Activated T-cell treated with anti-CD3 and anti-CD28 coated beads for 48 hours (primary cell): ENCODE results near the gene ROPN1.
"Not testable (repeated sequence)": the region's sequence is repeated elsewhere in the genome, so short reads cannot be mapped to it uniquely, and the experiment has no call there.

Experiments
- DNase-seq: peaks from one replicate; pipeline ENCODE4 v3.0.0-alpha.2; 2020; ENCODE audit warnings: low read depth

The ROPN1 gene

DNA sequence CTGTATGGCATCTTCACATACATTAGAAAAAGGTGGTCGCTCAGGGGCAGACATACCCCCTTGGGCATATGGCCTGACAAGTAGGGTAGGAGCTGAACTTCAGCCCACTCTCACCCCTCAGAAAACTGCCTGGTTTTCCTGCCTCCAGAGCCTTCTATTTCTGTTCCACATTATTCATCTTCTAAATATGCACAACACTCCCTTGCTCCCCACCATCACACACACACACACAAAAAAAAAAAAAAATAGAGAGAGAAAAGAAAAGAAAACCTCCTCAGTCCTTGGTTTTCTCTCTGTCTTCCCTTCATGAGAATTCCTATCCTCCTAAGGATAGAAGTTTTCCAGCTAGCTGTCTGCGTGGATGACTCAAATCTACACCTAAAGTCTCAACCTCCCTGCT lies 5.6 kb upstream of the ROPN1 start:
- no peak for DNase-seq

DNA sequence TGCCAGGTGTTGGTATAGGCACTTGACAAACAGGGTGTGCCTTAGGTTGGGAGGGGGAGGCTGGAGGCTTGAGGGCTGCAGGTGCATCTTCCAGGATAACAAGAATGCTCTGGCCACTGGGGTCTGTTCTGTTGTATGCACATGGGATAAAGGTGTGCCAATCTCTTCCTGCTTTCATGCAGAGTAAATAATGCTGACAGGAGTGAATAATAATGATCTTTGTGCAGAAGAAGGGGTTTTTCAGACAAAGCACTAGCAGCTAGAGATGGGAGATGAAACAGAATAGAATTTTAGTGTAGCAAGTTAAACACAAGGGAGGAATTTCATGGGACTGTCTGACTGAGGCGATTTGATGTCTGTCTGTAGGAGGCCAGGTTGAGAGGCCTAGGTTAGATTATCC lies 1.9 kb upstream of the ROPN1 start:
- DNase-seq: no peak

DNA sequence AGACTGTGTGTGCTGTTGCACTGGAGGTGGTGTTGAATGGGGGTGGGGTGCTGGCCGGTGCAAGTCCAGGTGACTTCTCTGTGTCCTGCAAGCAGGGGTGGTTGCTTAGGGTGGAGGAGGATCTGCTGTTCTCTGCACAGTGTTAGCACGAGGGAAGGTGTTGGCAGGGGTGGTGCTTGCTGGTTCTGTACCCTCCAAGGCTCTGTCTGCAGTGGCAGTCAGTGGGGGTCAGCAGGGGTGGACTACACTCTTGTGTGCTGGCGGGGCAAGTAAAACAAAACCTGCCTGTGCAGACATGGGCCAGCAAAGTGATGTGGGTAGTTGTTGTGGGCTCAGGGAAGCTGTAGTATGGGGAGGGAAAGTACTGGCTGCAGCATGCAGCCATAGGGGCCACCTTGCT lies 5.5 kb downstream of the ROPN1 start:
- DNase-seq: no peak

DNA sequence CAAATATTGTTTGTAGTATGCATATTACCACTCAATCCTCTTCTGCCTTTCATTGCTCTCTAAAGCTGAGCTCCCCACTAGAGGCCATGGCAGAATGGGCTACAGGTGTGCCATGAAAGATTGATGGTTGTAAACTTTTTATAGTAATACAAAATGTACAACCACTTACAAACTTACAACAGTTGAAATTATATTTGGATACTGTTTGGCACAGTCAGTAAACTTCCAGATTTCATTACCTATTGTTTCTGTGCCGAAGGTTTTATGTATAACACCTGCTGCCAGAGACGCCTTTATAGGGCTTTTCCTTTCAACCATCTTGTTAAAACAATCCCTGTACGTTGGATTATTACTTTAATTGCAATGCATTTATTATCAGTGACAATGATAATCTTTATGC lies 7.0 kb downstream of the ROPN1 start:
- DNase-seq: no peak

DNA sequence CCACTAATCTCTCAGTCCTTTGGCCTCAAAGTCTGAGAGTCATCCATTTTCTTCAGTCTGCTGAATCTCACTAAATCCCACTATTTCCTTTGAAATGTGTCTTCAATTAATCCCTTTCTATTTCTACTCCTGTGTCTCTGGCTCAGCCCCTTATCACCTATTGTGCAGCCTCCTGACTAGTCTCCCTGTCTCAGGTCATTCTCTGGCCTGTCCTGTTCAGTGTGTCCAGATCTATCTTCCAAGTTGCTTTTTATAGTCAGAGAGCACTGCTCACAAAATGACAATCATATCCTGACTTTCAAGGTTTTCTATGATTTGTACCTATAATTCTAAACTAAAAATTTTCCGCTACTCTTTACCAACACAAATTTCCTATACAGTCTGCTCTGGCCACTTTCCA lies 7.6 kb downstream of the ROPN1 start:
- no peak for DNase-seq

DNA sequence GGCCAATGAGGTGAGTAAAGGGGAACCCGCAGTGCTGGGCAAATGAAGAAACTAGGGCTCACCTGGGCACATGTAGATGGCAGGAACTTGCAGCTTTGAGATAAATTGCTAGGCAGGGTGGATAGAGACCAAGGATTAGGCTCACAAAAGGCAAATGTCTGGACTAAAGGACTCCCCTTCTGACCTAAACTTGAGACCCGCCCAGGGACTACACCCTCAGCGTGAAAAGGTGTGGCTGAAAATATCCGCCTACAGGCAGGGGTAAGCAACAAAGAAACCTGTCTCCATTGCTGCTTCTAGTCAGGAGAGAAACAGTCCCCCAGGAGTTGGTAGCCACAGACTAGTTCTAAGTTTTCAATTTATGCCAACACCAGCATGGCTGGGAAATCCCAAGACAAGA lies 10.6 kb downstream of the ROPN1 start:
- DNase-seq: not testable (repeated sequence)

DNA sequence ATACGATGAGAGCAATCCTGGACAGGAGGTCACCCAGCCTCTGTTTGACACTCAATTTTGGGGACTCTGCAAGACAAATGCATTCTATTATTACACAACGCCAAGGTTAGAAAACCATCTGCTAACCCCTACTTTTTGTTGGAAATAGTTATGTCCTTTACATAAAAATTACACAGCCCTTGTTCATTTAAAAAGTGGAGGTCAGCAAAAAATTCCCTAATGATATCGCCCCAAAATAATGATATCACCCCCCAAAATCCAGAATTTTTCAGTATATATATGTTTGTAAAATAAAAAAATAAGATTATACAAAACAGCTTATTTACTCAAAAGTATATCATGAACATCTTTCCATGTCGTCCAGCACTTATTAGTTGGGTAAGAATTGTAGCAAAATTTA lies 11.4 kb downstream of the ROPN1 start:
- DNase-seq: no peak

DNA sequence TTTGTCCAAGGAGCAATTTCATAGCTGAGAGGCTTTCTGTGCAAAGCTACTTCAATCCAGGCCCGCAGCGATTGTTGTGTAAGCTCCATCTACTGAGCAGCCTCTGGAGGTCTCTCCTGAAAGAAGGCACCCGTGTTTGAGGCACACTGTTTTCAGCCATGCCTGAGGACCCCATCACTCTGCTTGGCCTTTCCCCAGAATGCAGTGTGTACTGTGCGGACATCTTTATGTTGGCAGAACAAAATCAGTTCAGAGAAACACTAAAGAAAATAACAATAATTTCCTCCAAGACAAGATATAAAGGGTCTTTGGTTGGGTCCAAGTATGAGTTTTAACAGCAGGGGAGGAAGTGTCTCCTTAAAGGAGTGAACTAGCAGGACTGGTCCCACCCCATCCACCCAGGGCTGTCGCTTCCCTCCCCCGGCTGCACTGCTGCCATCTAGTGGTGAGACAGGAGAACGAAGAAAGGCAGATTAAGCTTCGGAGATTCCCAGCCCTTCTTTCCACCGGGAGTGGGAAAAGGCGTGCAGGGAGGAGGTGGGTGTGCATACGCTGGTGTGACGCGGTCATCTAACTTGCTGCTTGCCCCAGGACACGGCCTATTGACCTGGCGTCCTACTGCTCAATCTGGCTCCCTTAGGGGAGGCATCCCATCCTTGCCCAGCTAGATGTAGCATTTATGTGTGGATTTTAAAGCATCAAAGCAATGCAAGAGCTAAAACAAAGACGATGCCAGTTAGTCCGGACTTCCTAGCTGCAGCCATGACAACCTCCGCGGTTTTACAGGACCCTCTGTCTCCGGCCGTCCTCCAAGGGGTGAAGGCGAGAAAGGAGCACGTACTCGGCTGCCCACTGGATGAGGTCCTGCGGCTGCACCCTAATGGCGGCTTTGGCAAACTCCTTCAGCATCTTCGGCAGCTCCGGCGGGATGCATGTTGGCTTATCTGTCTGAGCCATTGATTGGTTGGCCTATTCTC lies 12.1 kb downstream of the ROPN1 start:
- DNase-seq: not testable (repeated sequence)

DNA sequence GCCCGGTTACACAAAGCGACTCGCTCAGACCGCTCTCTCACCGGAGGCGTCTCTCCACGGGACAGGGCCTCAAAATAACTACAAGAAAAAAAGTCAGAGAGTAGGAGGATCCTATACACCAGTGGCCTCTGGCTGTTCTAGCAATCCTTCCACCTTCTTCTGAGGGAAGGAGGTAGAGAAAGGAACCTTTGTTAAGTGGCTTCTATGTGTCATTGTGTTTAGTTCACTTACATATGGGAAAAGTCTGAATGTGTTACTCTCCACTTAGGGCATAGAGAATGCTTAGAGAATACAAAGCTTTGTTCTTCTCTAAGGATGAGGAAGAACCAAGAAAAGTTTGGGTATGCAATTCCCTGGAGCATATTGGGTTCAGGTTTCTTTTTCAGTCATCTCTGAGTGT lies 15.0 kb downstream of the ROPN1 start:
- DNase-seq: not testable (repeated sequence)

DNA sequence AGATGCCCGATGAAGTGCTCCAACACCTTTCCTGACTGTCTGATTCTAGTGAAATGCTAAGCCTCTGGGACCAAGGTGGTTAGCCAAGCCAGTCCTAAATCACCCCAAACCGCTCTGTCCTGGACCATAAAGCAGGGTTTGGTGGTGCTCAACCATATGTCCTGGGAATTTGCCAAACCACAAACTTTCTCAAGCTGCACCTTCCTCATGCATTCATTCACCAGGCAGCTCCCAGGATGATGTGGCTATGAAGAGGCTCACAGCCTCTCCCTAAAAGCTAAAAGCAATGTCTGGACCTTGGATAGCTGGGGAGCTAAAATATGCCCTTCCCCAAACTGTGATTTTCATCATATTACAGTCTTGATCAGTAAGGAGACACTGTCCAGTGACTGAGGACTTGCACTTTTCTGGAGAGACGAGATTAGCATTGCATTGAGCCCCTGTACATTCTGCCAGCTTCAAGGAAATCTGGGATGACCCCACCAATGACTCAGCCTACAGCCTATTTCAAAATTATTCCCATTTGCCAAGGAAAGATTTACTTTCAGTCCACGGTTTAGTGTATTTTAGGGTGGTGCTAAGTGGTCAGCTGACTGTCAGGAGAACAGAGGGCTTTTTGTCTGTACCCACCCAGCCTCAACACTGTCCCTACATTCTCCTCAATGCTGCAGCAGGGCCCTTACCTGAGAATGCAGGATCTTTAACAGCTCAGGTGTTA lies 15.6 kb downstream of the ROPN1 start:
- DNase-seq: not testable (repeated sequence)

DNA sequence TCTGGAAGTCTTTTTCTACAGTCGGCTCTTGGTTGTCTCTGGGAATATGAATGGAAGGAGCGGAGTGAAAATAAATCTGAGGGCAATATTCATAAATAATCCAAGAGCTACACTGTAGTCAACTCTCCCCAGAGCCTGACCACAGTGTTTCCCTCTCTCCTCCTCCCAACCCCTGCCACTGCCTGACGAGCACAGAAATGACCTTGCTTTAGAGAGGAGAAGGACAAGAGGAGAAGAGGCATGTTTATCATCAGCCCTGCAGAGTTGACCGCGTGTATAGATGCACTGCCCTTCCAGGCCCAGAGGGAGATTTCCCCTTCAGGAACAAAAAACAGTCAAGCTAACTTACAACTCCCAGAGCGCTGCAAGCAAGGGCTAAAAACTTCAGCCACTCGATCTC lies 16.9 kb downstream of the ROPN1 start:
- not testable (repeated sequence) for DNase-seq

DNA sequence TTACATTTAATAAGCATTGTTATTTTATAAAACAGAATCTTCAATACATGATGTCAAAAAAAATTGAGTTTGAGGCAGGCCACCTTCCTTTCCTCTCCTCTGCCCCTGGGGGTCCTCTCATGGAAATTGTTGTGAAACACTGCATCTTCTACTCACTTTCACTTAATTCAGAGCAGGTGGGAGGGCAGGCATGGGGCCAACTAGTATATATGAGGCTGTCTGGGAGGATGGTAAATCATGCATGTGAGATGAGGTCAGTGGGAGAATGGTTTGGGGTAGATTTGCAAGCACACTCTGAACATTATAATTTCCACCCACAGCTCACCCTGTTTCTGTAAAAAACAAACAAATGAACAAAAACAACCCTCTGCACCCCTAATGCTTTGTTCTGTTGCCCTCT lies 20.5 kb downstream of the ROPN1 start:
- no peak for DNase-seq

DNA sequence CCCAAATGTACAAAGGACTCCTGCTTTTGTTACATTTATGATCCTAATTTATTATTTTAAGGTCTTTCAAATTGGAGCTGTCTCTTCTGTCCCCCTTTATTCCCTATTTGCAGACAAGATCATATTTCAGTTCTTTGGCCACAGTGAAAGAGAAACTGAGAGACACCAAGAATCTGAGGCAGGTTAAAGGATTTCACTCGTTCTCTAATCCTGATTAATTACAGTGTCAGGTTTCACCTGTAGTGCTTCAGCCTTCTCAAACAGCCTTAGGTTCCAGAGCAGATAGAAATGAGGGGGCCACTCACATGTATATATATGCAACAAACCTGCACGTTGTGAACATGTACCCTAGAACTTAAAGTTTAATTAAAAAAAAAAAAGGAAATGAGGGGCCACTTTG lies 24.7 kb downstream of the ROPN1 start:
- not testable (repeated sequence) for DNase-seq

DNA sequence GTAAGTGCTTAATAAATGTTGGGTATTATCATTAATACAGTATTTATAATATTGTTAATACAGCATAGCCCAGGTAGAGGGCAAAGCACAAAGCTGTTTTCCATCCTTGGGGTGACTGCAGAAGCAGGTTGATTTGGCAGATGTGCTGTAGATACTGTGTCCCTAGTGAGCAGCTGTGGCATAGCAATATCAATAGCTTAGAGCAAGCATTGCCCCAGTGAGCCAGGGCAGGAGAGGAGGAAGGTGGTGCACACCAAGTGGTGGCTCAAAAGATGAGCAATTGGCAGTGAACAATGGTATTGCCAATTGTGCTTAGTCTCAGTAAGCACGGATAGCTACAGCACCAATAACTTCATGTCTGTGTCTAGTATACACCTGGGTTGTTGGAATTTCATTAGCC lies 25.1 kb downstream of the ROPN1 start:
- not testable (repeated sequence) for DNase-seq

DNA sequence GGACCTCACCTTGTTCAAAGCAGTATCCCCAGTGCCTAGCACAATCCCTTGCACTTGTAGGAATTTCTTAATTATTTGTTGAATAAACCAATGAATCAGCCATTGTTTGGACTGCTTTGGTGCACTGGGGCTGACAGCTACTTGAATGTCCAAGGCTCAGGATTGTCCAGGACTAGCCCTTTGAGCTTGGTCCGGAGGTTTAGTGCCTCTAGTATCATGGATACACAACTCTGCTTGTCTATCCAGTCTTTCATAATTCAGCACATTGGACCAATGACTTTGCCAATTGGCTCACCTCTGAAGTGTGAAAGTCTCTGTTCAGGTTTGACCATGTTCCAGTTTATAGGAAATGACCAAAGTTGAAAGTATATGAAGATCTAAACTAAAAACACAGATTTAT lies 27.1 kb downstream of the ROPN1 start:
- not testable (repeated sequence) for DNase-seq

DNA sequence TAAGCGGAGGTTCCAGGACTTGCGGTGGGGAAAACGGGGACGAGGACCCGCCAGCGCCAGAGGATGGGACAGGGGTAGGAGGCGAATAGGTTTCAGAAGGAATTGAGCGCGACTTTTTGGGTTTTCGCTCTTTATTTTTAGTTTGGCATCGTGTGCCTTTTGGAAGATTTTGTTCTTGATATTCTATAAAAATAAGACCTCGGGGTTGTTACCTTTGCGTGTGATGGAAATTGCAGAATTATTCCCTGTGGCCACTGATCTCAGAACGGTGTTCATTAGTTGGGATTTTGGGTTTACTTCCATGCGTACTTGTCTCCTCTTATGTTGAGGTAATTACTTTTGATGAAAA lies 30.4 kb downstream of the ROPN1 start:
- no peak for DNase-seq

DNA sequence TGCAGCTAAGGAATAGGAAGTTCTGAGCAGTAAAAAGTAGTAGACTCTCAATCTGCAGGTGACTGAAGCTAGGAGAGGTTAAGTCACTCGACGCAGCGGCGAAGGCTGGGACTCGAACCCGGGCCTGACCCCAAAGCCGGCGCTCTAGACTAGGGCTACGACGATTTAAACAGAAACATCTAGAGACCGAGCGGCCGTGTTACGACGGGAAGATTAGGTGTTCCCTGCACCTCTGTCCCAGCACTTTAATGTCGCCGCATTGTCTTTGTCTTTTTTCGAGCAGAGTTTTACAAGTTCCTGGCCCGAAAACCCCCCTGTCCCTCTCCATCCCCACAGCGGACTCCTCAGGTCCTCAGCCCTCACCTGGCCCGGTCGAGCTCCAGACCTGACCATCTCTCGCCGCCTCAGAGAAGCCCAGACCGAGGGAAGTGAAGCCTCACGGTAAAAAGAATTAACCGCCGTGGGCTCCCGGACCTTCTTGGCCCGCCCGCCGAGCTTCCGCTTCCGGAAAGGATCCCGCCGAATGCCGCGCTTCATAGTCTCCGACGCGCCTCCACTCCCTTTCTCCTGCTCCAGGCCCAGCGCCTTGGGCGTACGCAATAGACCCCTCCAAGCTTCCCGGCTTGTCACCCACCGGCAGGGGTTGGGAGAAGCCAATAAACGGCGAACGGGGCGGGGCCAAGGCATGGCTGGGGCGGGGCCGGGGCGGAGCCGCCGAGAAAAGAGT lies 31.0 kb downstream of the ROPN1 start, which contains the start of gene CCDC14:
CCDC14 (minus strand) TSS at position 449 of the 727 bp plus-strand sequence; CDS start at position 393, 56 bp downstream.
- DNase-seq: peak; percentile 79

DNA sequence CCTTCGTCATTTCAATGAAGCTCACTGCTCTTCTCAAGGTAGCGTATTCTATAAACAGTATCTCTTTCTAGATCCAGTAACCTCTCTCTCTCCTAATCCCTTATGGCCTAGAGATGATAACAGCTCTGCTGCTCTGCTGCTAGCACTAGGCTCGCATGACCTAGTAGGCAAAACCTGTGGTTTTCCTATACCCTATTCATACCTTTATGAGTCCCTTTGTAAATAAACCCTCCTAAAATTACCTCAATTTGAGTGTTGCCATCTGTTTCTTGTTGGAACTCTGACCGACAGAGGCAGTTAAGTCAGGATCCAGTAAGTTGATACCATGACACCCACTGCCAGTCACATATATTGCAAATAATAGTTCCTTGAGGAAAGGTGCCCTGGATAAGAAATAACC lies 38.2 kb downstream of the ROPN1 start:
- no peak for DNase-seq

DNA sequence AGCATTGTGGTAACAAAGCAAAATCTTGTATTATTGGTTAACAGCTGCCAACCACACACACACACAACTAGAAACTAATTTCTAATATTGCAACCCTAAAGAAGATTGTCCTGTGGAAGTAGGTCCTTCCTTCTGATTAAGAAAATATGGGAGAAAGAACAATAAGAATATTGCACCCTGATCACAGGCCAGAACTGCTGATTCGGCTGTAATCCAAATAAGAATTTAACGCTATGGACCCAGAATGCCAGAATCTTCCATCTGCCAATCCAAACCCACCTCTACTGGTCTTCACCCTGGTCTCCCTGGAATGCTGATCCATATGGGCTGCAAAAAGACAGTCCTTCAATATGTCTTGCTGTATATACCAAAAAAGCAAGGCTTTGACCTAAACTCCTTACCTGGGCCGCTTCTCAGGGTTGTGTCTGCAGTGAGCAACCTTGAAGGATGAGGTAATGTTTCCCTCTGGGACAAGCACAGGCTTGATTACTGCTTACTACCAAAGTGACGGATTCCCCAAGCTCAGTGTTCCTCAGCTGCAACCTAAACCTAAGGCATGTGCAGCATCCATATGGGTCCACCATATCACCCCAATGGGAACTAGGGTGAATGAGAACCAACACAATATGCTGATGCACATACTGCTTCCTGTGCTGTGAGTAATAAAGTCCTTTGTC lies 38.9 kb downstream of the ROPN1 start:
- no peak for DNase-seq

DNA sequence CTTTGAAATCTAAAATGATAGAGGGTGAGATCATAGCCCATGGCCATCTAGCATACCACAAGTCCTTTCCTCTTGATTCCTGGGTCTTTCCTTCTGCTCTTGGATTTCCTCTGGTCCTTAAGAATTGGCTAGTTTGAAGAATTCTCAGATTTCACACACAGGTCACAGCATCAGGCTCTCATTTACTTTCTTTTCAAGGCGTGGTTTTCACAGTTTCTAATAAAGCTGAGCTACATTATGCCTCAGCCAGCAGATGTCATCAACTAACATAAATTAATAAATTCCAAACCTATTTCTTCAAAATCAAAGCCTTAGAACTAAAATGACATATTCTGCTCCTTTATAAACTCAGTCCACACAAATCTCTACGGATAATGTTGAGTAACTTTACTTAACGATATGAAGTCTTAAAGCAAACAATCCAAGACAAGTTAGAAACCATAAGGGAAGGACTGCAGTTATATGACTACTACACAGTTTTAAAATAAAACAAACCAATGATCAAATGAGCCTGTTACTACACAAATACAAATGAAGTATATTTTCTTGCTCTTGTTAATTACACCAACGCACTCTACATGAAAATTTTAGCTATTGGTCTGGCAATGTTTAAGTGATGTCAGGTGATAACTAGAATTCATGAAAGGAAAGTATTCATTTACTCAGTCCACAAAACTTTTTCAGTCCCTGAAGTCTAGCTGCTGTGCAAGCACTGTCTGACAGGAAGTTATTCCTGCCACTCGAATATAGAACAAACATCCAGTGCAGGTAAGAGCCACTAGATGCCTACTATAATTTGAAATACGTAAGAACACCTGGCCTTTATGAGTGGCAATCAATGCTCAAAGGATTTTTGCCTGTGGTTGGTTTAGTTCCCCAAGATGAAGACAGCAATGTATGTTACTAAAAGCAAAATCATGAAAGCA lies 40.1 kb downstream of the ROPN1 start:
- no peak for DNase-seq

DNA sequence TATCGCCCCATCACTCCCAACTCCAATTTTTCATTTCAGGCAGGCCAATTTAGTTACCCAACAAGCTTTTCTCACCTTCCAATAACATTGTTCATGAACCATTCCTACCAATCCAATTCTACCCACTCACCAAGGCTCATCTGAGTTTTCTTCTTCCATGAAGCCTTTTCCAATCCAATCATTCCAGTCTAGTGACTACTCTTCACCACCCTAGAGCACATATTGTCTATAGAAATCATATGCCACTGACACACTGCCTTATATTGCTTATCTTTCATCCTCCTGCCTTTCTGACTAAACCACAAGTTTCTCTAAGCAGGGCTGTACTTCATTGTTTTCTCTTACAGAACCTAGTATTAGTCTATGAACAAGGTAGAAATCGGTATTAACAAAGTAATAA lies 42.3 kb downstream of the ROPN1 start:
- DNase-seq: no peak
